Cortex of kidney (tissue), 1 donor: ENCODE data around the gene YIPF5.

Experiments used
- DNase-seq: peaks from one replicate; lab custom pipeline; 2025; lab: John Stamatoyannopoulos, UW

The YIPF5 gene

DNA sequence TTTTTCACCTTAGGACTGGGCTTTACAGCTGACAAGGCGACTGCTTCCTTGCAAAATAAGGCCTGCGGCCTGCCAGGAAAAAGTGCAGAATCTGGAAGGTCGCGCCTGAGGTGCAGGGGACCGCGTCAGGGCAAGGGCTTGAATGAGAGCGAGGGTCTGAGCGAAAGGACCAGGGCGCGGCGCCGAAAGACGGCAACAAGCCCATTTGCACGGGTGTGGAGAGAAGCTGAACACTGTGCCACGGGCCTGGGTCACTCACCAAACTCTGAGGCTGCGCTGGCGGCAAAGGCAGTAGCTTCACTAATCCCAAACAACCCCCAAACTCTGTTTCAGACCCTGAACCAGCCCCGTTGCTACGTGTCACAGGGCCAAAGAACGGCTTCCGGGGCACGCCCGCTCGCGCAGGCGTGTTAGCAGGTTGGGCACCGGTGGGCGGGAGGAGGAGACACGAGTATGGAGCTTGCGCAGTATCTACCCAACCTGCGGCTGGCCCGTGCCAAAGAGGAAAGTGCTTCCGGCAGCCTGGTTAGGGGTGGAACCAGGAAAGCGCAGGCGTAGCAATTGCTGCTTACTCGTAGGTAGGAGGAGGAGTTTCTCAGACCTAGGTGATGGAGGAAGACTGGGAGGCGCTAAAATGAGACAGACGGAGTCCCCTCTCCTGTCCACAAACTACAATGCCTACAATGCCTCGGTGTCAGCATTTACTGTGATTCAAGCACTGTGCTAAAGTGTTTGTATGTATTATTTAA, at the start of gene YIPF5, which contains the start of gene KCTD16:
TSS of gene YIPF5 (minus strand) at position 384 of the 749 bp plus-strand sequence. CDS start 704 bp downstream, outside the sequence.
TSS of gene KCTD16 (plus strand) at position 598 of the 749 bp plus-strand sequence.
- DNase-seq, result peak; percentile 81

DNA sequence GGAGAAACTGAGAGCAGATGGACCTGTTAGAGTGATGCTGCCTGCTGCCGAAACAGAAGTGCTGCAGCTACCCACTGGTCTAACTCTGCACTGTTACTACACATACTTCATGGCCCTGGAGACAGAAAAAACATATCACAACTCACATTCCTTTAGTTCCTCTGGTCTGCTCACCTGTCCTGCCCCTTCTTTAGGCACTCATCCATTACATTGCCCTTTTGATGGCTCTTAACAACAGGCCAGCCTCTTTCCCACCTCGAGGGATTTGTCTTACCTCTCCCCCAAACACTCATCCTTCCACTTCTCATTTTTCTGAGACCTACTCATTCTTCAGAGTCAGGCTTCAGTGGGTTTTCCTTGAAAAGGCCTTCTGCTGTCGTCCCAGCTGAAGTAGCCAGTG, 49.4 kb upstream of the YIPF5 start:
- DNase-seq, result no peak

DNA sequence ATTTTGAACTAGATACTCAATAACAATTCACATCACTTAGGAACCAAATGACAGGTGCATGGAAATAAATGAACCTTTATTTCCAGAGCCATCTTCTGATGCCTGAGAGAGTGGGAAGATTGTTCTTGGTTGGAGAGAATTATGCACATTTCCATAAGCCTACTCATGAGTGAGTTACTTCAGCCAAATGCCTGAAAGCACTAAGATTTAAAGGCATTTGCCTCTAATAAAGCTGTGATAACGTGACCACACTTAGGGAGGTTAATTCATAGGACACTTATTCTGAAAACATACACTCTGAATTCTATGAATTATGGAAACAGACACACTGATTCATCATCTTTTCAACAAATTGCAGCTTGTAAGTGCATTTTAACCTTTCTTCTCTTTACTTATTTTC, 40.2 kb upstream of the YIPF5 start:
- DNase-seq, result no peak

DNA sequence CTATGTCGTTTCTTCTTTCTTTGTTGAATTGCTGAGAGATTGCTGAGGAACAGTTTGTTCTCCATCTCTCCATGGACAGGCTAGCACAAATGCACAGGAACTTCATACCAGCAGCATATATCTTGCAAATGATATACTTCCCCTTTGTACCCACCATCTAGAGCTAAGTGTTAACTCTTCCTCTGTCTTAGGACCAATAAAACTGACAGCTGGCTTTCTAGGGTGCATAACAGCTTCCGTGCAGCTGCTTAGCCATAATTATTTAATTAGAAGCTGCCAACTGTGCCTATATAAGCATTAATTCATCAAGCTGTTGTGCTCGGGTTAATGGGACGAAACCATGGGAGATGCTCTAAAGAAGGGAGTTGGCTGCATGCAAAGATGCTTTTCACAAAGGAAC, 38.9 kb upstream of the YIPF5 start:
- no peak for DNase-seq

DNA sequence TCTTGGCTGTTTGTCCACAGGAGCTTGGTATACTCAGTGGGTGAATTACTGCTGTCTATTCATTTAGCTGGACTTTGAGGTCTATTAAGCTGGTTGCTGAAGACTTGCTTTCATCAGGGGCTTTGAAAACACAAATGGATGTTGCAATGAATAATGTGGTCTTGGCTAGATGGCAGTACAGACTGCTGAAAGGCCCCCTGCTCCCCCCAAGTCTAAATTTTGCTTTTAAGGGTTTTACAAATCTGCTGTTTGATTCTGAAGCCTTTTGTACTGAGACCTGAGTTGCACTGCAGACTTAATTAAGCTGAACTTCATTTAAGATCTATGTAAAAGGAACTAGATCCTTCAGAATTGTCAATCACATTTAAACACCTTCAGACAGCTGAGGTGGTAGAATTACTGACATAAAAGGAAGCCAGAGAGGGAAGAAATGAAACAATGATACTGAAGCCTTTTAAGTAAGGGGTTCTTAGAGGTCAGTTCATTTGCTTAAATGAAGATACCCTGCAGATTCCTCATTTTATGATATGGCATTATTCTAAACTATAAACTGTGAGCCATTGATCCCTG, 37.5 kb upstream of the YIPF5 start:
- no peak for DNase-seq

DNA sequence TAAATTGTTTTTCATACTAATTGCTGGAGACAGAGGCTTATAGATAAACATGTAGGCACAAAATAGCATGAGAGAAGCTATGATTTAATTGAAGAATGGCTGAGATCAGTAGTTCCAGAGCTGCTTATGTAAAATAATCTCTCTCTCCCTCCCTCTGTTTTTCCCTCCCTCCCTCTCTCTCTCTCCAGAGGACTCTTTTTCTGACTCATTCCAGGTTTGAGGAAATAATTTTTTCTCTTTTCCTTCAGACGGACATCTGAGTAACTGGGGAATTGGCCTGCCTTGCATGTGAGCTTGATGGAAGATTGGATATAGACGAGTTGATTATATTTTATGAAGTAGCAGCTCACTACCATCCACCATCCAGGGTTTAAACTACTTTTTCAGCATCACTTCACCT, 35.7 kb upstream of the YIPF5 start:
- no peak for DNase-seq

DNA sequence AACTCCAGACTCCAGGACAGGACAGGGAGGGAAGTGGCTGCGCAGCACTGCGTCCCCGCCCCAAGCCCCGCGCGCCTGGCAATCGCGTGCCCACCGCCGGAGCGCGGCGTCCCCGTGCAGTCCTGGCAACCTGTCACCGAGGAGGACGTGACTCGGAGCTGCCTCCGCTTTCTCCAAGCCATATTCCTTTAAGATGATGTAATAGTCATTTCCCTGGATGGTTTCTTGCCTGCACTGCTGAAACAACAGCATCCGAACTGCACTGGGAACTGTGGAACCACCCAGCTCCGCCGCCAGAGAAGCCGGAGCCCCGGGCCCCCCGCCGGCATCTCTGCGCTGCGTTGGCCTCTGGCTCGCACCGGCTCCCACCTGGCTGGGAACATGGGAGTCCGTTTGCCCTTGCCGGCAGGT, 34.7 kb upstream of the YIPF5 start:
- no peak for DNase-seq

DNA sequence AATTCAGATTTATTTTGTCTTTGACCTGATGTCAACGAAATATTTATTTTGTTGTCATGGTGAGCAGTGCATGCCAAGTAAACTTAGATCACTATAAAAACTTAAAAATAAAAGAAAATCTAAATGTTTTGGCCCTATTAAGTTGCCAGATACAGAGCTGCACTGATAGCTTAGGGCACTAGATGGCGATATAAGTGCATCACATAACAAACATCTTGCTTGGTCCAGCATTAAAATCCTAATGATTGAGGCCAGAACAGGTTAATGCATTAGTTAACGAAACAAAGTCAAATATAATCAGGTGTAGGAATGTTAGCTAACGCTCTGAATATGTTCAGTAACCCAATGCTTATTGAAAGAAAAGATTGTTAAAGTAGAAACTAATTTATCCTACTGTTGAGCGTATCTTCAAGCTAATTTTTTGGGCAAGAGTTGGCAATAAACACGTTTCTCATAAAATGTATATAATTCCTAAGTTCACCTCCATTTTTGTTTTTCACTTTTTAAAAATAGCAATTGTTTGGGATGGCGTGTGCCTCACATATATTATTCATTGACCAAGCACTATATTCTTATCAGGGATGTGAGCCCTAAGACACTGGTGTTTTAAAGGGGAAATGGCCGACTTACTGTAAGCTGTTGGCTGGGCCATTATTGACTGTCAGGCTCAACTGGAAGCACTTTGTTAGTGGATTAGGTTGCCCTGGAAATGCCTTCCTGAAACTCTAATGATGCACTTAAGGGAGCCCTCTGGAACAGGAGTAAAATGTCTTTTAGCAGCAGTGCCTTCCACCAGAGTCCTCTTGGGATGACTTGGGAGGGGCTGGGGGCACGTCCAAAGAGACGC, 33.5 kb upstream of the YIPF5 start:
- no peak for DNase-seq

DNA sequence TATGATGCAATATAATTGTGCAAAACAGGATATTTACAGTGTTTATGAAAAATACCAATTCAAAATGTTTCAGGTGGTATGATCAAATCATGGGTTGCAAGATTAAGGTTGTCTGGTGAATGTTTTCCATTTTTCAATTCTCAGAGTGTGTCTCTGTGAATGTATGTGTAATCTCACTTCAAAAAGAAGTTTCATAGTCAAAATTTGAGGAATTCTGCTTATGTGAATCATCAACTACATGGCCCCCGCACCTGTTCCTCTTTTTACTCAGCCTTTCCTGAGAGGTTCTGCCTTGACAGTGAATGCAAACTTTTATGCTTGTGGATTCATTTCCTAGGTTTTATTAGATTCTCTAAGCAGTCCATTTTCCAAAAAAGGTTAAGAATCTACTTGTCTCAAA, 32.3 kb upstream of the YIPF5 start:
- no peak for DNase-seq

DNA sequence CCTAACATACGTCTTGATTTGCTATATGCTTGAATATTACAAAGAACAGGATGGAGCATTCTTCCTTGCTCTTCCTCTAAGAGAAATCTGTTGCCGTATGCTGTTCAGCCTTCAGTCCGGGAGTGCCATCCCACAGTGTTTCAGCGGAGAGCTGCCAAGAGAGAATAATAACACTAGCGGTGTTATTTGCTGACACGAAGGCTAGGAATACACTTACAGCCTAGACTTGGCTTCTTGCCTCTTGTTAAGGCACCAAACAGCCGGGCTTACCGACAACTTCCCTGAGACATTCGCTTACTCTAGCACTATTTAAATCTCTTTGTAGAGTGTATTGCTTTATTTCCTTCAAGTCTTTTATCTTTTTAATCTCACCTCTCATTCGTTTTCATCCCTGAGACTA, 31.6 kb upstream of the YIPF5 start:
- DNase-seq, result no peak

DNA sequence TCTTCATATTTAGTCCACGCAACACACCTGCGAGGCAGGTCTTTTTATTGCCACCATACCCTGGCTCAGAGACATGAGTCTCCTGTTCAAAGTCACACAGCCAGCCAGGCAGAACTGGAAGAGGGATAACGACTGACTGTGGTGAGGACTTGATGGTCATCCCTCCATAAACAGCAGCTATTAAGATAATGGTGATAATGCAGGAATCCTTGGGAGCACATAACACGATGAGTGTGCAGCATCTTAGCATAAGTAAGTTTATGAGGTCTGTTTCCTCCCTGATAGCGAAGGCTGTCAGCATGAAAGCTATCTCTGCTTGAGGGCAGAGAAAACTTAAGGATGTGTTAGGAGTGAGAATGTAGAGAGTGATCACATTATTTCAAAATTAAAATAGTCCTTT, 31.1 kb upstream of the YIPF5 start:
- DNase-seq, result no peak

DNA sequence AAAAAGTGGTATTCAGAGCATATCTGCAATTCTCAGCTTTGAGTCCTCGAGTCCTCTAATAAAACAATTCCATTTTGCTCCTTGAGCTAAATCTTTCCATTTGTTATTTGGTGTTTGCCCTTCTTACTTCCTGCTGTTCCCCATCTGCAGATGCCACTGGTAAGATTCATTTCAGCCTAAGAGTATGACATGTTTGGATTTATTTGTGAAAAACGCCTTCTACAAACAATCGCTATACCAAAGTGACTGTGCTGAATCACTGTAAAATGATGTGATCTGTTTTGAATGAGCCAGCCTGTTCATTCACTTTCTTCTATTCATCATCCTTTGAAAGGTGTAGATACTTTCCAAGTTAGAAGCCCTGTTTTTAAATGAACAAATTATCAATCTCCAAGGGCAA, 27.9 kb upstream of the YIPF5 start:
- DNase-seq, result no peak

DNA sequence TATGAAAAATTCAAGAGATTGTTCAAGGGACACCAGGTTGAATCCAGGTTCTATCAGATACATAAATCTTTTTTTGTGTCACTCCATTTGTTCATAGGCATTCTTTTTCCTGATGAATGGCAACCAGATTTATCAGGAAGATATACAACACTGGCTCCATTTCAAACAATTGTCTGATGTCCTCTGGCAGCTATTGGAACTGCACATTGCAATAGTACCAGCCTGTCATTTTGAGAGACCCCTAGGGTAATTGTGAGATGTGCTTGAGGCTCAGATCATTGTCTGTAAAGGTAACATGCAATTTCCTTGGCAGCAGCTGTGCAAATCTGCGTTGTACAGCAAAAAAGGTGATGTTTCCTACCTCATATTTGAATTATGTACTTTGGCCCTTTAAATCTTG, 26.2 kb upstream of the YIPF5 start:
- DNase-seq, result no peak

DNA sequence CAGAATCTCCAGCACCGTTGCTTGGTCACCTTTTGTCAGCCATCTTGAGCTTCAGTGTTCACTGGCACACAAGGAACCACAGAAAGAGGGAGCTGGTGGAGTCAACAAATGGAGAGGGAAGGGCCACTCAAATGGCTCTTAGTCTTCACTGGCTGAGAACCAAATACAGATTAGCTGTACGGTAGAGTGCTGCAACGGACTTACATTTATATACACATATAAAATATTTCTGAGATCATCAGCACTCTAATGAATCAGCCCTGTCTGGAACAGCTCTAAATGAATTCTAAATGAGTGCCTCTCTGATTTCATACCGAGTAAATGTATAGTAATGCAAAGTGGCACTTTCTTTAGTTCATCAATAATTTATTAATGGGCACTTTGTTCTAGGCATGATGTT, 25.0 kb upstream of the YIPF5 start:
- DNase-seq, result no peak

DNA sequence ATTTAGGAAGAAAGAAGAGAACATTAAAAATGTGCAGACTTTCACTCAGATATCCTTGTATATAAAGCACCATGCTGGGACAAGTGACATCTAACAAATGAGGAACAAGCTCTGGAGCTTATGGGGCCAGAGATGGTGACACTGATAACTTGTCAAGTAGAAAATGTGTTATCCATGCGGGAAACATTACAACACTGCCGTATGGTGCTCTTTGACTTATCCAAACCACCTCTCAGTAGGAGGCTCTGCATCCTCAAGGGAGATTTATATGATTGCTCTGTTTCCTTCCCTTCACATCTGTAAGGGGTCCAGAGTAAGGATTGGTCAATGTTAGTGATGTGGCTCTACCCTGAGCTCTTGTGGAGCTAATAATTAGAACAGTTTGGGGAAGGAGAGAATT, 23.7 kb upstream of the YIPF5 start:
- no peak for DNase-seq

DNA sequence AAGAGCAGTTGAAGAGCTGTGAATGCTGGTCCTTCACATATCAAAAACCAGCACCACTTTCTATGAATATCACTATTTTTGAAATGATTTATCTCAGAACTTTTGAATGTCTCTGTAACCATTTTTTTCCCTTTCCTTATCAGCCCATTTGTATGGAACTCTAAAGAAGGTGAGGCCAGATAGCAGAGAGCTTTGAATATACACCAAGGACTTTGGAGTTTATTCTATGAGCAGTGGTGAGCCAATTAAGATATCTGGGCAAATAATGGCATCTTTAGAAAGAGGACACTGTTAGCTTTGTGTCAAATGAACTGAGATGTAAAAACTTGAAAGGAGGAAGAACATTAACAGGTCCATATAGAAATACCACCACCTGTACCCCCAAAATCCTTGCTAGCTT, 22.2 kb upstream of the YIPF5 start:
- DNase-seq, result no peak

DNA sequence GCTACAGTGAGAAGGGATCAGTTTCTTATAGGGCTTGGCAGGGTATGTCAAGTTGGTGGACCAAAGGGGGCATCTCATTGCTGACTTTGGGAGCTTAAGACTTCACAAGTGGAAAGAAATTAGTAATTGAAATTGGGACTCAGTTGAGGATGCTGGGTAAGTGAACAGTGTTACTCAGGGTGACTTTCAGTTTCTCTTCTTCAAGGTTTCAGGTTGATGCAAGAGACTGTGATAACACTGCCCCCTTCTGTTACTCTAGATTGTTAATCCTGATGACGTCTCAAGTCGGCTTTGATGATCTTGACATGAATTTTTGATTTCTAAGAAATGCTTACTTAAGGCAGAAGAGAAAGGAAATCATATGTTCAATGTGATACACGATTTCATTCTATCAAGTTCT, 21.5 kb upstream of the YIPF5 start:
- DNase-seq, result no peak

DNA sequence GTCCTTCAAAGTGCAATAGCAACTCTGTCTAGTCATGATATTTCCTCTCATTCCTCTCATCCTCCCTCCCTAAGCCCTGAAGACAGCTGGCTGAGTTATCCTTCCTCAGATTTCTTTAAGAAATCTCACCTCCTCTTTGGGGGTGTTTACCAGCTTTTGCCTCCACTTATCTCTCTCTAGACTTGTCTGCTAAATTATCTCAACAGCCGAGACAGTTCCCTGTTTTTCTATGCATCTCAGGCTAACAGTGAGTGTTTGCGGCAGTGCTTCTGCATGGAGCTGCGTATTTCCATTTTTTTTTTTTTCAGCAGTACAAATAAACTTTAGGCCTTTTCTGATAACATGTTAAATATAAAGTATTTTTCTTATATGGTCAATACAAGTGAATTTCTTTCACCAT, 21.1 kb upstream of the YIPF5 start:
- no peak for DNase-seq

DNA sequence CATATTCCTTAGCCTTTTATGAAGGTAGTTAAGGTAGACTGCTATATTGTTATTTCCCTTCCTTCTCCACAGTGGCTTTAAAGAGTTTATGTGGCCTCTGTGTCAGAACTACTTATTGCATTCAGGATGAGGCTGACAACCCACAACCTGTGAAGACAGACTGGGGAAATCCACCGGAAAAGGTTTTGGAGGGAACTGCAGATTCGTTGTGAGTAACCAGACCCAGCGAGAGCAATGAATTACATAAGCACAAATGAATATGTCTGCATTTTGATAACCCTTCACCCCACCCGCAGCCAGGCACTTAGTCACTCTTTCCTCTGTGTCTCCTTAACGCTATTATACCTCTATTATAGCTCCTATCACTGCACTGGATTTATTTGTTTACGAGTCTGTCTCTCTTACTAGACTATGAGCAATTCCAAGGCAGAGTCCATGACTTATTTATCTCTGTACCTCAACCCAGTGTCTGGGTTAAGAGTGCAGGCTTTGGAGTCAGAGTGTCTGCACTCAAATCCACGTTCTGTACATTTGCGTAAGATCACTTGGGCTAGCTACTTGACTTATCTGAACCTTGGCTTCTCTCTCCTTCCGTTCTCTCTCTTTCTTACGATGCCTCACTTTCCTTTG, 19.5 kb upstream of the YIPF5 start:
- DNase-seq, result no peak

DNA sequence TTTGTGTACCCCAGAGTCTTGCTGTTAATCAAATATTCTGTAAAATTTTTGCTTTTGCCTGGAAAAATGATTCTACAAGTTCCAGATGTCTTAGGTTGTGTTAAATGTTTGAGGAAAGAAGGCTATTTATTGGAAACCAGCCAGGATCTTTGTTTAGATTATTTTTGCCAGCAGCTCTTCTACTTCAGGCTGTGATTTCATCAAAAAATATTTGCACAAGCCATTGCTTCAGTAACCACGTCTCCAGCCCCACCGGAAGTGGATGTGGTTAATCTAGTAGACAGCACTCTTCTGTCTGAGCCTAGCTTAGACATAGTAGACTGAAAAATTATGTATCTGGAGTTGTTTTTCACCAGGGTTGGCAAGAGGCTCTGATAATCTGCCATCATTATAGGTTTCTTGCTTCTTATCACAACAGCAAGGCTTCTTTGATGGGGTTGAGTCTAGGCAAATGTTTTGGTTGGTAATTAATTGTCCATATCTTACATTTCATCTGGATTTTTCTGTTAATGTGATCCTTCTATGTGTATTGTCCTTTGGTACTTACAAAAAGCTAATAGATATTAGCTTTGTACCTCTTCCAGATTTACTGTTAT, 17.3 kb upstream of the YIPF5 start:
- DNase-seq, result no peak

DNA sequence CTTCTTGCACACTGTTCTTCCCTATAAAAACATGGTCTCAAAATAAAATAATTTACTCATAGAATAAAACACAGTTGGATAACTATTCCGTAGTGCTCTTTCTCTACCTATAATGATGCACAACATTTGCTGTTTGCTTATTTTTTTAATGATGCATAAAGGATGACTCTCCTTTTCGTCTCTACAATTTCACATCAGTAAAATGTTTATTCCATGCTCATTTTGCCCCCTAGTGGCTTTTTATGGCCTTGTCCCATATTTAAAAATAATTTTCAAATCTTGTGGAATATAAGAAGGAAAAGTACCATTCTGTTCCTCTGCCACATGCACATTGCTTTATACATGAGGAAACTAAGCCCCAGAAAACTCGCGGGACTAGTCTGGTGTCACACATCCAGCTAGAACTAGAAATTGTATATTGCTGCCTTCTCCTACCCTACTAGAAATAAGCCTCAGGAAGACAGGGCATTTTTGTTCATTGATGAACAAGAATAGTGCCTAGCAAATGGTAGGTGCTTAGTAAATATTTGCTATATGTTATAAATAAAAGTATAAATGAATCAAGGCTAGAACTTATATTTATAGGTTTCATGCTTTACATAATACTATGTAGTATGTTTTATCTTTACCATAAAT, 12.9 kb upstream of the YIPF5 start:
- no peak for DNase-seq

DNA sequence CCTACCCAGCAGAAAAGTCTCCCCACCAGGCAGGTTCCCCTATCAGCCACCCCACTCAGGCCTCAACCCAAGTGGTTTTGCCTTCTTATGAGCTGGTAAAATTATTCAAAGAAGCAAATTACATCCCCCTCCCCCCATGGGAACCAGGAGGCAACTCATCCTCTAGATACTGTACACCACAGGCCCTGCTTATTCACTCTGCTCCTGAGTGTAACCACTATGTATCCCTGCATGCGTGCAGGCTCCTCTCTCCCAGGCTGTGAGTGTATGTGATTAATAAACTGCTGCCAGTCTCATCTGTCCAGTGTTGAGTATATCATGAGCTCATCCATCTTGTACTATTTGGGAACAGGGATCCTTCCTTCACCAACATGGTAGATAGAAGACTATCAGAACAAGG, 8.8 kb upstream of the YIPF5 start:
- no peak for DNase-seq
